ENCODE results near the gene ELF3. TPM values are rescaled to one million over a fixed set of nuclear protein-coding genes. Genes with fewer than 3 reads are reported as not detected.
"Not testable (repeated sequence)": the region's sequence is repeated elsewhere in the genome, so short reads cannot be mapped to it uniquely, and the experiment has no call there.

The ELF3 gene
- total and polyA plus RNA-seq, 2 of the 13 experiments (the other 11 are each of a cell fraction or from before 2014, with no cell fraction given), result 11.5 to 55.1 TPM

GRCh38 chr1:202056644-202057334 lies 46.4 kb downstream of the ELF3 start (continued):
- TF ChIP-seq ZNF337 (CRISPR knock-in tag; IDR thresholded peaks at IDR 0.05; ENCODE audit: borderline replicate concordance, low read depth), result no peak

GRCh38 chr1:202057335-202057704 lies 46.9 kb downstream of the ELF3 start:
- H3K27me3 ChIP-seq (ENCODE audit: control insufficient read depth in 1 of 2, insufficient read depth in 2 of 2, low read length in 2 of 2); BruUV-seq (replicated peaks); DNase-seq (ENCODE audit: low spot score); FAIRE-seq; intact Hi-C loops (cut with micrococcal nuclease; ENCODE audit: unreplicated experiment); H3K79me2 ChIP-seq (ENCODE audit: insufficient read depth, low read length); H3K9me3 ChIP-seq (ENCODE audit: low read length); H3K36me3 ChIP-seq (replicated peaks in 1 of 2; ENCODE audit: control insufficient read depth in 1 of 2, insufficient read depth in 2 of 2, low read length in 2 of 2); H2AFZ ChIP-seq (ENCODE audit: low read length); in situ Hi-C loops (cut with HindIII; ENCODE audit: extremely low pct_ligation_motif_present, low pct_unique_long_range_greater_than_20kb); H4K20me1 ChIP-seq (ENCODE audit: insufficient read depth, low read length); ATAC-seq; CTCF ChIA-PET (ENCODE audit: low intra/inter-chr PET ratio, low total read pairs); TF ChIP-seq HNF4G (IDR thresholded peaks at IDR 0.05; ENCODE audit: borderline replicate concordance, low read depth, low read length): not testable (repeated sequence)
- Histone ChIP-seq H3K4me3 (replicated peaks in 1 of 3; ENCODE audit: insufficient read depth in 1 of 3, low read depth in 2 of 3, low read length in 3 of 3) (peak overlapping the region in 1 of 3 experiments; percentile 59; a peak in 3 of 6 replicates), H3K4me2 (ENCODE audit: low read depth, low read length) (peak overlapping the region; percentile 71), H3K4me1 (ENCODE audit: insufficient read depth, low read length) (peaks cover 66% of the 10 kb centered on the region), H3K27ac (ENCODE audit: extremely low read length, insufficient read depth, low read length) (peak overlapping the region; percentile 60), H3K9ac (ENCODE audit: insufficient read depth, low read depth, low read length) (peak overlapping the region; percentile 60; the same call in 1 of the 2 replicates)
- 0 out of 2 replicates have a peak, but pooled peaks have one; percentile 0 for TF ChIP-seq HMG20A (CRISPR knock-in tag; IDR thresholded peaks at IDR 0.05; ENCODE audit: borderline replicate concordance)
- 0 out of 2 replicates have a peak, but pooled peaks have one; percentile 14 for TF ChIP-seq ARNT2 (CRISPR knock-in tag; IDR thresholded peaks at IDR 0.05; ENCODE audit: low read depth)
- peak; percentile 89 for TF ChIP-seq ZNF652 (CRISPR knock-in tag; IDR thresholded peaks at IDR 0.05; ENCODE audit: borderline replicate concordance, low read depth)
- TF ChIP-seq MAX (IDR thresholded peaks at IDR 0.05), result 0 out of 2 replicates have a peak, but pooled peaks have one; percentile 1
- TF ChIP-seq ARID4A (CRISPR knock-in tag; IDR thresholded peaks at IDR 0.05; ENCODE audit: borderline replicate concordance), result 0 out of 2 replicates have a peak, but pooled peaks have one; percentile 1
- TF ChIP-seq HNF4G (CRISPR knock-in tag; IDR thresholded peaks at IDR 0.05; ENCODE audit: borderline replicate concordance, low read depth), result peak; percentile 17; the same call in 1 of the 2 replicates
- 12% methylated on average over 6 of the region's 6 CpGs for WGBS (ENCODE audit: low lambda C conversion rate)
- POLR2A ChIA-PET, result interaction anchor here (2.9 to 4.5 kb wide), 5 partner anchors 10 to 47 kb away, joined by 23 to 54 read pairs (median 26); partner anchors contain the start of gene ELF3
